Activated gamma-delta T cell (primary cell): Measurements from ENCODE around the gene APBB1.
A peak's percentile ranks its signal among the peaks of the same experiment; 100 is the strongest.

Experiments used
- DNase-seq: peaks from one replicate; lab custom pipeline; 2025; lab: John Stamatoyannopoulos, UW

The APBB1 gene

DNA sequence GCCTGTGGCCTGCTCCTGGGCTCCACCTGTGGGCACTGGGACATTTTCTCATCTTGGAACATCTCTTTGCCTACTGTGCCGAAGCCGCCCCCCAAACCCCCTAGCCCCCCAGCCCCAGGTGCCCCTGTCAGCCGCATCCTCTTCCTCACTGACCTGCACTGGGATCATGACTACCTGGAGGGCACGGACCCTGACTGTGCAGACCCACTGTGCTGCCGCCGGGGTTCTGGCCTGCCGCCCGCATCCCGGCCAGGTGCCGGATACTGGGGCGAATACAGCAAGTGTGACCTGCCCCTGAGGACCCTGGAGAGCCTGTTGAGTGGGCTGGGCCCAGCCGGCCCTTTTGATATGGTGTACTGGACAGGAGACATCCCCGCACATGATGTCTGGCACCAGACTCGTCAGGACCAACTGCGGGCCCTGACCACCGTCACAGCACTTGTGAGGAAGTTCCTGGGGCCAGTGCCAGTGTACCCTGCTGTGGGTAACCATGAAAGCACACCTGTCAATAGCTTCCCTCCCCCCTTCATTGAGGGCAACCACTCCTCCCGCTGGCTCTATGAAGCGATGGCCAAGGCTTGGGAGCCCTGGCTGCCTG is 27.3 kb downstream of the APBB1 start:
- no peak for DNase-seq

DNA sequence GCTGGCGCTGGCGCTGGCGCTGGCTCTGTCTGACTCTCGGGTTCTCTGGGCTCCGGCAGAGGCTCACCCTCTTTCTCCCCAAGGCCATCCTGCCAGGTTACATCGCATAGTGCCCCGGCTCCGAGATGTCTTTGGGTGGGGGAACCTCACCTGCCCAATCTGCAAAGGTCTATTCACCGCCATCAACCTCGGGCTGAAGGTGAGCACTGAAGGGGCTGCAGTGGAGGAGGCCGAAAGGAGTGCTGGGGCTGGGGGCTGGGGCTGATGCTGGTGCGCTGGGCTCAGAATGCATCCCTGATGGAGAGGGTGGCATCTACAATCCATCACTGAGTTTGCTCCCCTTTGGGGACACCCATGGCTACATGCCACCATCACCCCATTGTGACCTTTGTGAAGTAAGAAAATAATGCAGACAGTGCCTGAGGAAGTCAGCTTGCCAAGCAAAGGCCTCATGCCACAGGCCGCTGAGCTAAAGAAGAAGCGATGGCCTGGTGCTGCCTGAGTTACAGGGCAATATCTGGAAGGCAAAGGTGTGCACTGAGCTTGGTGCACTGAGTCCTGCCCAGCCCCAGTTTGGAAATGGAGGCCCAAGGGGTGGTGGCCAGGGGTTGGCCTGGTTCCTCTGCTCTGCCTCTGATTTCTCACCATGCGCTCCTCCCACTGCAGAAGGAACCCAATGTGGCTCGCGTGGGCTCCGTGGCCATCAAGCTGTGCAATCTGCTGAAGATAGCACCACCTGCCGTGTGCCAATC is 28.0 kb downstream of the APBB1 start:
- no peak for DNase-seq

DNA sequence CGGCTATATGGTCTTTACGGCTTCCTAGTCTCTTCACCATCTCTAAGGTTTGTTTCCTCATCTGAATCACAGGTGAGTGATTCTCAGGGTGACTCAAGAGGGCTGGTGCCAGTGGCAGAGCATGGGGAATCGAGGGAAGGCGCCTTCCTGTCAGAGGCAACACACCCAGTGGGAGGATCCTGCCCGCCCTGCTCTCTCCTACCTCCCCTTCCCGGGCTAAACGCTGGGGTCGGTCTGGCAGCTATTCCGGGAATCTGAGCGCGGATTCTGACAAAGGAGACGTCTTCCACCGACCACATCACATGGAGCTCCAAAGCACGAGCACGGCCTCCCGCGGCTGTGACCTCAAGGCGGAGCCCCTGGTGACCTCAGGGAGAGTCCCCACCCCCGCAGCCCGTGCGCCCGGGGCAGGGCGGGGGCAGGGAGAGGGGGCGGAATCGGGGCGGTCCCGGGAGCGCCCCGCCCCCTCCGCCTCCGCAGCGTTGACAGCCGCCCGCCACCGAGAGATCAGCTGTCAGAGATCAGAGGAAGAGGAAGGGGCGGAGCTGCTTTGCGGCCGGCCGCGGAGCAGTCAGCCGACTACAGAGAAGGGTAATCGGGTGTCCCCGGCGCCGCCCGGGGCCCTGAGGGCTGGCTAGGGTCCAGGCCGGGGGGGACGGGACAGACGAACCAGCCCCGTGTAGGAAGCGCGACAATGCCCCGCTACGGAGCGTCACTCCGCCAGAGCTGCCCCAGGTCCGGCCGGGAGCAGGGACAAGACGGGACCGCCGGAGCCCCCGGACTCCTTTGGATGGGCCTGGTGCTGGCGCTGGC is 28.8 kb downstream of the APBB1 start, which contains the start of gene SMPD1:
TSS of gene SMPD1 (plus strand) at position 570 of the 813 bp plus-strand sequence. CDS start at position 695, 125 bp downstream.
- DNase-seq = peak; percentile 94

DNA sequence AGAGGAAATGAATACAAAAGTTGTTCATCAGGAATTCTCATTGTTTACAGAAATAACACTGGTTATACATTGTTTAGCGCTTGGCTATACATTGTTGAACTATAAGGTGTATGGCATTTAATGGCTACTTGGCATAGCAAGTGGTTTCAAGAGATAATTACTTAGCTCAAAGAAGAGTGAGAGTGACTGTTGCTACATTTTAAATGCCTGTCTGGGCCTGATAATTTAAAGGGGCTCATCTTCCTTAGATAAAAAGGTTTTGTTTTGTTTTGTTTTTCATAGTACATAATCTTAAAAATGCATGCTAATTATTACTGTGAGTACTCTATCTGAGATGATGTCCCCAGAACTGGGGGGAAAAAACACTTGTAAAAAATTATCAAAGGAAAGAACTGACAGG is 30.1 kb downstream of the APBB1 start:
- no peak for DNase-seq

DNA sequence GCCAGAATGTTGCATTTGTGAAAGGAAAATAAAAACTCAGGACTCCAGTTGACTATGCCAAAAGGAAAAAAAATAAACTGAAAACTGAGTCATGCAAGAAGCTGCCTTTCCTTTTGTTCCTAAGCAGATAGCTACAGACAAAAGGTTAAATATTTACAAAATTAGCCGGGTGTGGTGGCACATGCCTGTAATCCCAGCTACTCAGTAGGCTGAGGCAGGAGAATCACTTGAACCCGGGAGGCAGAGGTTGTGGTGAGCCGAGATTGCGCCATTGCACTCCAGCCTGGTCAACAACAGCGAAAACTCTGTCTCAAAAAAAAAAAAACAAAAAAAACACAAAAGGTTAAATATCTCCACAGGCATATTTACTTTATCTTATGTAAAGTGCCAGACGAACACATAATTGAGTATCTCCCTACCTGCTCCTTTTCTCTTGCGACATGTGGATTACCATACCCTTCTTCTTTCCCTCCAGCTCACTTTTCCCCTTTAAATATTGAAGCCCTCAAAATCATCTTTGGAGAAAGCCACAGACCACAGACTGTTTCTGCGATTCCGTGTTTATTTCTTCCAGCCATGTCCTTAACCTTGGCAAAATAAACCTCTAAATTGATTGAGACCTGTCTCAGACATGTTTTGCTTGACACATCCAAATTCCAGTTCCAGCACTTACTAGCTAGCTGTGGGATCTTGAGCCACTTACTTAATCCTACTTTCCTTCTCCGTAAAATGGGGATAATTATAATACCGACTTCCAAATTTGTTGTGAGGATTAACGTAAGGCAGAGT is 30.9 kb downstream of the APBB1 start:
- no peak for DNase-seq

DNA sequence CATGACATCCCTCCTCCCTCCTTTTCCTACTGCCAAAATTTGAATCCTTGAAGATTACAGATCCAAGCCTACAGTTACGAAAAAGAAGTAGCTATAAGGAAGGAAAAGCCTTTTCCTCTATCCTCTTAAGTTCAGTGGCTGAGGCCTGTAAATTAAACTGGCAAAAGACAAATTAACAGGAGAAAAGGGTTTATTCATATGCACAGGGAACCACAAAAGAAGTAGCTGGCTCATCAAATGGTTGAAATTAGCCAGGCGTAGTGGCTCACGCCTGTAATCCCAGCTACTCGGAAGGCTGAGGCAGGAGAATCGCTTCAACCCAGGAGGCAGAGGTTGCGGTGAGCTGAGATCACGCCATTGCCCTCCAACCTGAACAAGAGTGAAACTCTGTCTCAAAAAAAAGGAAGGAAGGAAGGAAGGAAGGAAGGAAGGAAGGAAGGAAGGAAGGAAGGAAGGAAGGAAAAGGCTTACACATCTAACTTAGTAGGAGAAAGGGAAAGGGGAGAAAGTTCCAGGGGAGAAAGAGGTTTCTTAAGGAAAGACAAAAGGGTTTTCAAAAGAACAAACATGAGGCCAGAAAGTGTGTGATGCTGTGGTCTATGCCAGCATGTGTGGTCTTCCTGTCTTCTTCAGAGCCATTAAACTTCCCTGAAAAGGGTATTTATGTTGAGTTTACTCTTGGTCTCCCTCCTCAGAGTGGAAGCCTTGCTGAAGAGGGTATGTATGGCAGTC is 33.7 kb downstream of the APBB1 start:
- DNase-seq = no peak

DNA sequence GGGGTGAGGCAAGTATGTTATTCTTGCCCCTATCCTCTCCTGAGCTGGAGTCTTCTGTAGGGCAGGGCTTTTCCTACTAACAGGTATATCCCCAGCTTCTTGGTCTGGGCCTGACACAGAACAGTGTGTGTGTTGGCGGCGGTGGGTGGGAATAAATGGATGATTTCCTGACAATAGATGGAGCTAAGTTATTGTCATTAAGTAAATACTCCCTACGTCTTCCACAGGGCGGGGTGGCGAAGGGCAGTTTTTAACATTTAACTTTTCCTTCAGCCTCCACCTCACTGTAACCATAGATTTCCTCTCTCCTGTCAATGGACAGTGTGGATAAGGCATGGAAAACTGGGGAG is 40.3 kb downstream of the APBB1 start:
- DNase-seq = no peak

DNA sequence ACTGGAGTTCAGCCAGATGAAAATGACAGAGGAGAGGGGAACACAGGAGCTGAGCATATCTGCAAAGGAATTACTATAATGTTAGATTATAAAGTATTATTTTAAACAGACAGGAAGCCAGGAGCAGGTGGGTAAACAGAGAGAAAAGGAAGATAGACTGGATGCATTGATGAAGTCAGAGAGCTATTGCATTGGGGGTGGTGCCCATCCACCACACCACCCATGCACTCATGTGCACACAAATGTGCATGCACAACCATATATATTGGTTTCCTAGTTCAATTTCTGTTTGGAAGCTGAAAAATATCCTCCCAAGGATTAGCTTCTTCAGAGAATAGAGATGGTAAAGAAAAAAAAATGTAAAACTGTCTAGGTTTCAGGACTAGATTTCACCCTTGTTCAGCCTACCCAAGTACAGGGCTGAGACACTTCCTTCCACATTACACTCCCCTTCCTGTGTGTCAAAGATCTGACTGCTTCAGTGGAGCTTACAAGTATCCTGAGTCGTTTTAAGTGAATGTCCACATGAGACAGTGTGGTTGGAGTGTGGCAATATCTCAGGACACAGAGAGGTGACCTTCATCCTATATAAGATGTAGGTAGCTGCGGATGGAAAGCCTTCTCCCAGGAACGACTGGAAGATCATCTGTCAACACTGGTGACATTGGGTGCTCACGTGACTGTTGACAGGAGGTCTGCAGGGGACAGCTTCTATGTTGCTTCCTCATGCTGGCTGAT is 40.8 kb downstream of the APBB1 start:
- DNase-seq = no peak

DNA sequence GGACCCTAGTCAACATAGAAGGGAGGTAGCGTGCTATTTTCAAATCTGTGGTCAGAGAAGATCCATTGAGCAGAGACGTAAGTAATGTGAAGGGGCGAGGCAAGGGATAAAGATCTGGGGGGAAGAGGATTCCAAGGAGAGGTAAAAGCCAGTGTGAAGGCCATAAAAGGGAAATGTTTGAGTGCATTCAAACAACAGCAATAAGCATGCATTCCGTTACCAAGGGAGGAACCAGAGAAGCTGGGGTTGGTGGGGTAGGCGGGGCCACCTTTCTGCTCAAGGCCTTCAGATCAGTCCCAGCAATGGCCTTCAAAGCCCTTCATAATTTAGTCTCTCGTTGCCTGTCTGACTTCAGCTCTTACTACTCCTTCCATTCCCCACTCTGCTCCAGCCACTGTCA is 47.1 kb downstream of the APBB1 start:
- DNase-seq = no peak

DNA sequence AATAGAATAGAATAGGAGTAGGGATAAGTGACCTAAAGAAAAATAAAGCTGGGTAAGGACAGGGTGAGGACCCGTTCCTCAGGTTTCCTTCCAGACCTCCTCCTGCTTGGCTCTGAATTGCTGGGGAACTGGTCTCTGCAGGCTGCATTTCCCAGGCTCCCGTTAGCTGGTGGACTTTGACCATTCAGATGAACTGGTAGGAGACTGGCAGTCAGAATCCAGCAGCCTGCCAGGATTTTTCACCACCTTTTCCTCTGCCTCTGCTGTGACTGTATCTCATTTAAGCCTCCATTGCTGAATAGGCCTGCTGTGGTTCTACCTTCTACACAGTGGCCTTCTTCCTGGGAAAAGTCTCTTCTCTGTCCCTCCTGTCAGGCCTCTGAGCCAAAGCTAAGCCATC is 53.2 kb downstream of the APBB1 start:
- DNase-seq = no peak

DNA sequence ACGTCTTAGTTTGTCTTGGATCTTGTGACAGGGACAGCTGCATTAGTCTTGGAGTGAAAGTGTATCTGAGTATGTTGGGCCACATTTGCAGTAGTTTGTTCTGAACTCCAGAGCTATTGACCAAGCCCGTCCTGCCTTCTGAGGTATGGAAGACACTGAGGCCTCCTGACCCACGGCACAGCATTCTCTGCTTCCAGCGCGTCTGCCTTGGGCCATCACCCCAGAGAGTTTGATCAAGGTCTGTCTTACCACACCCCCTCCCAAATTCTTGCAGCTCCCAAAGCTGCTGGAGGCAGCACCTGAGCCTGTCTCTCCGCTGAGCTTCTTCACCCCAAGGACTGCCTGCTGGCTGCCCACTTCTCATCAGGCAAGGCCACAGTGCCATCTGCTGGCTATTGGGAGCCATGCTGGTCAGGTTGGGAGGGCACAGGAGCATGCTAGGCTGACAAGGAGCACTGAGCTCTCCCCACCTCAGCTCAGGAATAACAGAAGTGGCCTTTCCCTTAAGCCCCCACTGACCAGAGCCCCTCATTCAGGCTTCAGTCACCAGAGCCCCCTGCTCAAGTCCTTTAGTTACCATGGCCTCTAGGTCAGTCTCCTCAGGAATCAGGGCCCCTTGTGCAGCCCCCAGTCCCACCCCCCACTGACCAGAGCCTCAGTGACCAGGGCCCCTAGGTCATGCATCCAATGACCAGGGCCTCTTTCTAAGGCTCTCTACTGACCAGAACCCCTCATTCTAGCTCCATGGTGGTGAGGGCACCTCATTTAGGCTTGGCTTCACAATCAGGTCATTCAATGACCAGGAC is 55.8 kb downstream of the APBB1 start:
- DNase-seq = no peak

DNA sequence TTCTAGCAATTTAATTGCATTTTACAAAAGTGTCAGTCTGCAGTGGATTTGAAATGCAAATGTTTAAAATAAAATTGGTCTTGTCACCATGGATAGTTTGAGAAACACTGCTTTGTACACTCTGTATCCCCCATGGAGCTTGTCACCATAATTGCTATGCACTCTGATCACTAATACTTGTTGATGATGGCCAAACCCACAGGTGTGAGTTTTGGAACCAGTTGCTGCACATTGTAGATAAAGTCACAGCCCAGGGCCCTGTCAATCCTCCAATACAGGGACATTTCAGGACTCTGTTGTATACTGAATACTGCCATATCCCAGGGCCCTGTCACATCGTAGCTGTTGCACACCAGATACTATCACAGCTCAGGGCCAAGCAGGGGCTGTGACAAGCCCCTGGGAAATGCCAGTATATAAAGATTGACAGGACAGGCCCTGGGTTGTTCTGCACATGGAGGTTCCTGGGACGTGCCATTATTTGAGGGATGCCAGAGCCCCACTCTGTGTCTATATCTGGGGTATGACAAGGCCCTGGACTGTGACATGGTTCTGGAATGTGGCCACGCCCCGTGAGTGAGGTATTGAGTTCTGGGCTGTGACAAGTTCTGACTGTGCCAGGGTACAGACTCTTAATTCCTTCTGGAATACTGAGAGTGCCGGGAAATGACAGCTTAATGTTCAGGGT is 56.6 kb downstream of the APBB1 start:
- DNase-seq = no peak

DNA sequence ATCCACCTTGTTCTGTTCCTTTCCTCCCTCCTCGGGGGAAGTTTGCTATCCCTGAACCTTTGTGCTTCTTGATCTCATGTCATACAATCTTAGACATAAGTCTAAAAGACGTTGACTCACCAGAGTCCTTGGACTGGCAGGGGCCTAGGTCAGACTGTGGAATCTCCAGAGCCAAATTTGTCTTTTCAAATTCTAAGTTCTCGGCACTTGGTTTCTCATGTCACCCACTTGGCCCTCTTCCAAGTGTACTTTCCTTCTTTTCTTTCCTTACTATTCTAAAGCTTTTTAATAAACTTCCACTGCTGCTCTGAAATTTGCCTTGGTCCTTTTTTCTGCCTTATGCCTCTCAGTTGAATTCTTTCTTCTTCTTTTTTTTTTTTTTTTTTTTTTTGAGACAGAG is 58.7 kb downstream of the APBB1 start:
- DNase-seq = no peak

DNA sequence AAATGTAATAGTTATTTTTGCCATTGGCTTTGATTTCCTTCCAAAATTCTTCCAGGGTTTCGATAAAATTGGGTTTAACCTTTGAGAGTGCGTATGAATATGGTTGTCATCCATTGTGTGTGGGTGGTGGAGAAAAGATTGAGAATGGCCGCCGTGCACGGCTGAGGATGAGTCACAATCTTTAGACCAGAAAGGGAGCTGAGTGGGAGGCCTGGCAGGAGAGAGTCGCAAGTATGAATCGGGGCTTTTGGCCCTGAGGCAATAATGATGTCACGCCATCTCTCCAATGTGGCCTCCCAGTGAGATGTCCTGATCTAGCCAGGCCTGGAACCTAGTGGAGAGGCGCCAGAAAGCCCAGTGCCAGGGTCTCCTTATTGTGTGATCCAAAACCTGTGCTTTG is 61.7 kb downstream of the APBB1 start:
- DNase-seq = no peak

DNA sequence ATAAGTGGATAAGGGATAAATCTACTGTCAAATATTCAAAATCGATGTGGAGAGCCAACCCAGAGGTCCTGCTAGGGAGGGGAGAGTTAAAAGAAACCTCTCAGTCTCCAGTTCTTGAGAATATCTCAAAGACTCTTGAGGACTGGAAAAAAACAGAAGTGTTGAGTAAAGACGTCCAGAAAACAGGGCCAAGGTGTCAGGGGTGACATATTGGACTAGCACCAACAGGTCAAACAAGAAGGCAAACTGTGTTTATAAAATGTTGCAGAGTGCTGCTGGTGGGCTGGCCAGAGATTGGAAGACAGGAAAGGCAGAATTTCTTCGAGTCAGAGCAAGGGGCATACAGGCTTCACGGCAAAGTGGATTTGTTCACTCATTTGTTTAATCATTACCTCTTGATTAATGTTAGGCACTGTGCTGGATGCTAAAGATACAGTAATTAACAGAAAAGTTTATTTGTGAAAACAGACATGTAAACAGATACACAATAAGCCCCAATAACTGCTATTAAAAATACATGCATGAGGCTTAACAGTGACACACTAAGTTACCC is 62.3 kb downstream of the APBB1 start:
- no peak for DNase-seq

DNA sequence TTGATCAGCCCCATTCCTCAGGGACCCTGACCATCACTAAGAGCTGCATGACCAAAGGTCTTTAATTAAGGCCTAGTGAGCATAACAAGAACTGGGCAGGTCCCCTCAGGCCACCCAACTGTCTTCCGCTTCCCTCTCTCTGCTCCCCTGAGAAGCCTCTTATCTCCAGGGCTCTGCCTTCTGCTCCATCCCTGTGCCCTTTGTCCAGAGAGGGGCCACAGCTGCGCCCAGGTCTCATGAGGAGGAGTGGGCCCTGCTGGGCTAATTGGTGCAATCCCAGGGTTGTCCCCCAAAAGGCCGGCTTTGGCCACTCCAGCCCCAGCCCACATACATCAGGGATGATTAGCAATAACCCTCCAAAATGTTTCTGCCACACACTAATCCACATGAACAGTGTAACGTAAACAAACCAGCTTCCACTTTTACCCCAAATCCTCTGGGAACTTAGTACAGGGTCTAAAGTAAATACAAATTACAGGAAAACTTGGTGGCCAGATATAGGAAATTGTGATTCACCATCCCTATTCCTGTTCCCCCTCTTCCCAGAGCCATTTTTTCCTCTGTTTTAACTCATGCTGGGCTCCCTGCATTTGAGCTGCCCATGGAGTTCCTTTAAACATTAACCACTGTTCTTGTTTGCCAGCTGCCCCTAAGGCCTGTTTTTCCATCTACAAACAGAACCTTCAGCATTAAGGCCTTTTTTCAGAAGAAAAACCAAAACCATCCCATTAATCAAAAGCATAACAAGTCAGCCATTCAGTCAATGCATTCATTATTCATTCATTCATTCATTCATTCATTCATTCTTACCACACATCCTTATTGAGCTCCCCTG is 64.0 kb downstream of the APBB1 start:
- no peak for DNase-seq

DNA sequence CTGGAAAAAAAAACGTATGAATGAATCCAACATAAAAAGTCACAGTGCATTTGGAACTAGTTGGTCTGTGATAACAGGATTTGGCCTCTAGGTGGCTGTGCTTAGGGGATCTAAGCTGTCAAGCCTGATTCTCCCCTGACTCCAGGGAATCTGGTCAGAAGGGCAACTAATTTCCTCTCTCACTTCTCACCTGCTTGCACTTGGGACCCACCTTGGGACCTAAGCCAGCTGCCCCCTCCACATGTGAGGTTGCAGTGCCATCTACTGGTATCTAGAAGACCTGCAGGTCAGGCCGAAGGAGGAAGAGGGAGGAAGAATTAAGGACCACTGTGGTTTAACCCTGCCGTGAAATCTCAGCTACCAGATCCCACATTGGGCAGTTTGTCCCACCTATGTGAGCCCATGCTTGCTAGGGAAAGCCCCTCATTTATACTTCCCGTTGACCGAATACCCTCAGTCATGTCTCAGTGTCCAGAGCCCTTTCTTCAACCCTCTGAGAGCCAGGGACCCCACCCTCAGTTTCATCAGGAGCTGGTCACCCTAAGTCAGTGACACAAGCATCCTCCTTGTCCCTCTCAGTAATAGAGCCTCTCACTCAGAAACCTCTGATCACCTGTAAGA is 65.4 kb downstream of the APBB1 start:
- DNase-seq = no peak
